ENCODE measurements around the gene KHDRBS2. TPM values are rescaled to one million over a fixed set of nuclear protein-coding genes. Genes with fewer than 3 reads are reported as not detected.
A peak's percentile ranks its signal among the peaks of the same experiment; 100 is the strongest.
"Not testable (repeated sequence)": the region's sequence is repeated elsewhere in the genome, so short reads cannot be mapped to it uniquely, and the experiment has no call there.

The KHDRBS2 gene
- total RNA-seq, 1 experiment from 2014 or later, result 0.08 TPM

DNA sequence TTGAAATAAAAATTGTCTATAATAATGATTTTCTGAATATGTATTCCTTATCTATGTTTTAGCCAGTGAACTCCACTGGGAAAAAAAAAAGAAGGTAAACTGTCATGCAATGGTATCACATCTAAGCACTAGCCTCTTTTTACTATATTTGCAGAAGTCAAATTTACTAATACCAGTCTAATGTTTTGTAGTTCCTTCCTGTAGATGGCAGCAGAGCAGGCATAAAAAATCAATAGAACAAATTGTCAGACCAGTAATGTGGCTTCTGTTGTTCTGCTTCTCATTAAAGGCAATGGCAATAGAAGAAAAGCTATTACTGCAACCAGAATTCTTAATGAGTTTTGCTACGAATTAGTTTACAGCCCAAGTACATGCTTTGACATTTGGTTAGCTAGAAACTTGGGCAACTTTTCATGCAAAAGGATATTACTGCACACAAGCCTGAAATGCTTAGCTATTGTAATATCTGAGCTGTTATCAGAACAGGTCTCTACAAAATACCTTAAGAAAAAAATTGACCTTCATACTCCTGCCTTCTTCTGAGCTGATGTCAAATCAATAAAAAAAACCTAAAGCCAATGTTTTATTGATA, 476.9 kb downstream of the KHDRBS2 start:
- in situ Hi-C loops (cut with HindIII; ENCODE audit: low pct_unique_long_range_greater_than_20kb, low sequenced_read_pairs), result no loop called here
- DNase-seq (ENCODE audit: low read depth, low spot score), result peak; percentile 75

GRCh38 chr6:61787998-61788397, 498.0 kb downstream of the KHDRBS2 start:
- in situ Hi-C loops (cut with HindIII; ENCODE audit: low pct_unique_long_range_greater_than_20kb, low sequenced_read_pairs), result no loop called here
- DNase-seq (ENCODE audit: low read depth, low spot score), result no peak

DNA sequence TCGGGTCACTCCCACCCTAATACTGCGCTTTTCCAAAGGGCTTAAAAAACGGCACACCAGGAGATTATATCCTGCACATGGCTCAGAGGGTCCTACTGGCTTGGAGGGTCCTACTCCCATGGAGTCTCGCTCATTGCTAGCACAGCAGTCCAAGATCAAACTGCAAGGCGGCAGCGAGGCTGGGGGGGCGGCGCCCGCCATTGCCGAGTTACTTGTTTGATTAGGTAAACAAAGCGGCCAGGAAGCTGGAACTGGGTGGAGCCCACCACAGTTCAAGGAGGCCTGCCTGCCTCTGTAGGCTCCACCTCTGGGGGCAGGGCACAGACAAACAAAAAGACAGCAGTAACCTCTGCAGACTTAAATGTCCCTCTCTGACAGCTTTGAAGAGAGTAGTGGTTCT, 516.6 kb downstream of the KHDRBS2 start:
- in situ Hi-C loops (cut with HindIII; ENCODE audit: low pct_unique_long_range_greater_than_20kb, low sequenced_read_pairs), result not testable (repeated sequence)

DNA sequence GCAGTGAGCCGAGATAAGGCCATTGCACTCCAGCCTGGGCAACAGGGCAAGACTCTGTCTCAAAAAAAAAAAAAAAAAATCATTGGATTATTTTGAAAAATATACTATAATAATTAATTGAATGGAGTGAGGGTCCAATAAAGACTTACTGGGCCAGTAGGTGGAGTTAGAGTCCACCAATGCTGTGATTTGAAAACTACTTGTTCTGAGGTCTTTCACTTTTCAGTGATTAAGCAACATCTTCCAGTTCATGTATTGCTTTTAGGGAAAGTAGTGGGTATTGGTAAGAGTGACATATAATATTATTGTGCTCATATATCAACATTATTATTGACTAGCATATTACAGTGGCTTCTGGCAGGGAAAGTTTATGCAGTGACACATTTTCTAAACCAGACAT, 530.3 kb downstream of the KHDRBS2 start:
- DNase-seq (ENCODE audit: low read depth, low spot score), result no peak
- in situ Hi-C loops (cut with HindIII; ENCODE audit: low pct_unique_long_range_greater_than_20kb, low sequenced_read_pairs), result no loop called here

More for the DNA sequence above, 516.6 kb downstream of the KHDRBS2 start:
- not testable (repeated sequence) for DNase-seq (ENCODE audit: low read depth, low spot score)

GRCh38 chr6:61751986-61752385, 534.0 kb downstream of the KHDRBS2 start:
- no peak for DNase-seq (ENCODE audit: low read depth, low spot score)

GRCh38 chr6:61745994-61746393, 540.0 kb downstream of the KHDRBS2 start:
- no peak for DNase-seq (ENCODE audit: low read depth, low spot score)
- in situ Hi-C loops (cut with HindIII; ENCODE audit: low pct_unique_long_range_greater_than_20kb, low sequenced_read_pairs), result no loop called here

More at GRCh38 chr6:61751986-61752385, 534.0 kb downstream of the KHDRBS2 start:
- in situ Hi-C loops (cut with HindIII; ENCODE audit: low pct_unique_long_range_greater_than_20kb, low sequenced_read_pairs), result no loop called here

DNA sequence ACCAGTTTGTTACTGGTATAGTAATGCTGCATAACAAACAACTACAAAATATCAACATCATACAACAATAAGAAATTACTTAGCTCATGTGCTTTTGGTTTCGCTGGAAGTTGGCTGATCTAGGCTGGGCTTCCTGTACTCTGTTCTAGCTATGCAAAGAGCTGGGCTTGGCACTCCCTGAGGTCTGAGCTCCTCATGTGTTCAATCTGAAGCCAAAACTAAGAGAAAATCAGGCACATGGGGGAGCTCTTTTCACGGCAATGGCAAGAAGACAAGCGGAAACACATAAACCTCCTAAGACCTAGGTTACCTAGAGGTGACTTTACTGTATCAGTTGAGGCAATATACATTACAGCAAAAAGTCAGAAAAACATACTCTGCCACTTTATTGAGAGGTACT, 574.2 kb downstream of the KHDRBS2 start:
- peak; percentile 78 for DNase-seq (ENCODE audit: low read depth, low spot score)
- in situ Hi-C loops (cut with HindIII; ENCODE audit: low pct_unique_long_range_greater_than_20kb, low sequenced_read_pairs), result no loop called here

DNA sequence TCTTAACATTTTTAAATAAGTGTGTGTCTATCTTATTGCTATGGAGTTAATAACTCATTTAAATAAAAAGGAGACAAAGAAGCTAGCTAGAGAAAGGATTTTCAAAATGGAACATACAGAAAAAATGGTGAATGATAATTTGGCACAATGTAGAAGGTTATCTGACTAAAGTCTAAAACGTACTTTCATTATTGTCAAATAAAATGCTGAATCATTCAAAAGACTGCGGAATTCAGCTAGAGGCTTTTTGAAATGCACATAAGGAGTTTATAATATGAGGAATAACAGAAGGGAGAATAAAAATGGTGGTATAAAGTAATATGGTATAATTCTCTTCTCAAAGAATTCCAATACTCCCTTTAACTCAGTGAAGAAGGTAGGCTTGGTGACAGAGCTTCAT, 597.9 kb downstream of the KHDRBS2 start:
- no peak for DNase-seq (ENCODE audit: low read depth, low spot score)
- in situ Hi-C loops (cut with HindIII; ENCODE audit: low pct_unique_long_range_greater_than_20kb, low sequenced_read_pairs), result no loop called here

GRCh38 chr6:61682562-61682961, 603.5 kb downstream of the KHDRBS2 start:
- in situ Hi-C loops (cut with HindIII; ENCODE audit: low pct_unique_long_range_greater_than_20kb, low sequenced_read_pairs), result no loop called here
- no peak for DNase-seq (ENCODE audit: low read depth, low spot score)

DNA sequence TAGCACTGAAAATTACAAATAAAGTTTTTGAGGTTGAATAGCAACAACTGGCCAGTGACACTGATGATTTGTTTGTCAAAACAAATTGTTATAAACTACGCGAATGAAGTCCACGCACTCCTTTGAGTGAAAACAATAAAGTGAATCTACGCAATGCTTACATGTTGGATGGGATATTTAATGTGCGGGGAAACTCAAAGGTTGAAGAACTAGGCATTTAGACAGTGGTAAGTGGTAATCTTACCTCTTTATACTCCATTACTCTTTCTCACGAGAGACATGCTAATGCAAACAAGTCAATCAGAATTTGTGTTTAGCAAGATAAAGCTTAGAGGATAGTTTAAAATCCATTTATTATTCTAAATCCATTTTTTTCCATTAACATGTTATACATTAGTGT, 606.4 kb downstream of the KHDRBS2 start:
- in situ Hi-C loops (cut with HindIII; ENCODE audit: low pct_unique_long_range_greater_than_20kb, low sequenced_read_pairs), result no loop called here
- DNase-seq (ENCODE audit: low read depth, low spot score), result no peak

GRCh38 chr6:61675734-61676133, 610.3 kb downstream of the KHDRBS2 start:
- in situ Hi-C loops (cut with HindIII; ENCODE audit: low pct_unique_long_range_greater_than_20kb, low sequenced_read_pairs), result no loop called here
- DNase-seq (ENCODE audit: low read depth, low spot score), result no peak

DNA sequence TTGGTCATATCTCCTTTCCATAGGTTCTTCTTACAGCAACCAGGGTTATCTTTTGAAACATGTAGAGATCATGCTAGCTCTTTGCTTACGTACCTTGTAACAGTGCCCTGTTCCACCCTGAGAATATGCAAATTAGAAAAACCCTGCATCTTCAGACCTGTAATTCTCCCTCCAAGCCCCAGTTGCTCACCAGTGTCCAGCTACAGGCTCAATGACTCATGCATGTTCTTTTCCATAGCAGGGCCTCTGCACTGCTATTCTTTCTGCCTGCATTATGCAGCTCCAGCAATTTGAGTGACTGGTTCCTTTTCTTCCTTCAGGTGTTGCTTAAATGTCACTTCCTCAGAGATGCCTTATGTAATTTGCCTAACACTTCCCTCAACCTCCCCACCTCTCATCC, 636.2 kb downstream of the KHDRBS2 start:
- in situ Hi-C loops (cut with HindIII; ENCODE audit: low pct_unique_long_range_greater_than_20kb, low sequenced_read_pairs), result no loop called here
- no peak for DNase-seq (ENCODE audit: low read depth, low spot score)

- no peak for DNase-seq (ENCODE audit: low read depth, low spot score)
- in situ Hi-C loops (cut with HindIII; ENCODE audit: low pct_unique_long_range_greater_than_20kb, low sequenced_read_pairs), result no loop called here
Observed at GRCh38 chr6:61640463-61640862, 645.6 kb downstream of the KHDRBS2 start.

Measured in SK-MEL-5 (cell line).